Measurements from ENCODE around the gene SCYGR4.
"Not testable (repeated sequence)": the region's sequence is repeated elsewhere in the genome, so short reads cannot be mapped to it uniquely, and the experiment has no call there.

SCYGR4 gene

DNA sequence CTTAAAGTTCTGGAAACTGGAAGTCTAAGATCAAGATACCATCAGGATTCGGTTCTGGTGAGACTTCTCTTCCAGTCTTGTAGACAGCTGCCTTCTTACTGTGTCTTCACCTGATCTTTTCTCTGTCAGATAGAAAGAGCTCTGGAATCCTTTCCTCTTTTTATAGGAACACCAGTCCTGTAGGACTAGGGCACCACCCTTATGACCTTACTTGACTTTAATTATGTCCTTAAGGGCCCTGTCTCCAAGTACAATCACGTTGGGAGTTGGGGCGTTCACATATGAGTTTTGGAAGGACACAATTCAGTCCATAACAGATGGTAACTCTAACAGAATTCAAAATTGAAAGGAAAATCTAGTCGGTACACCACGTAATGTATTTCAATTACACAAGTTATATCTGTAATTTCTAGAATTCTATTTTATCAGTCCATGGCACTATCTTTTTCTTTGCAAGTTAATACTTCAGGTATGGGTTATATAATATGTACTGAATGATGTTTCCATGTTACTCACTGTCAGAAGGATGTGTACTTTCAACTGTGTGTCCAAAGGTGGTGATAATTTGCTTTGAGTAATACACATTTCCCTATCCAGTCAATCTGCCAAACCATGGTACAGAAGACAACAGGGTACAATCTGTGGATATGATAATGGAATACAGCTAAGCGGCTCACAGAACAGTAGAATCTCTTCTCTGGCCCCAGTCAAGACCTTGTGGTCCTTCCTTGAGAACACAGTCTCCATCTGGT is 48.1 kb downstream of the SCYGR4 start:
- H3K36me3 ChIP-seq (ENCODE audit: control insufficient read depth, low read length), result no peaks in the 10 kb centered on the region
- TF ChIP-seq, protein P1, sequence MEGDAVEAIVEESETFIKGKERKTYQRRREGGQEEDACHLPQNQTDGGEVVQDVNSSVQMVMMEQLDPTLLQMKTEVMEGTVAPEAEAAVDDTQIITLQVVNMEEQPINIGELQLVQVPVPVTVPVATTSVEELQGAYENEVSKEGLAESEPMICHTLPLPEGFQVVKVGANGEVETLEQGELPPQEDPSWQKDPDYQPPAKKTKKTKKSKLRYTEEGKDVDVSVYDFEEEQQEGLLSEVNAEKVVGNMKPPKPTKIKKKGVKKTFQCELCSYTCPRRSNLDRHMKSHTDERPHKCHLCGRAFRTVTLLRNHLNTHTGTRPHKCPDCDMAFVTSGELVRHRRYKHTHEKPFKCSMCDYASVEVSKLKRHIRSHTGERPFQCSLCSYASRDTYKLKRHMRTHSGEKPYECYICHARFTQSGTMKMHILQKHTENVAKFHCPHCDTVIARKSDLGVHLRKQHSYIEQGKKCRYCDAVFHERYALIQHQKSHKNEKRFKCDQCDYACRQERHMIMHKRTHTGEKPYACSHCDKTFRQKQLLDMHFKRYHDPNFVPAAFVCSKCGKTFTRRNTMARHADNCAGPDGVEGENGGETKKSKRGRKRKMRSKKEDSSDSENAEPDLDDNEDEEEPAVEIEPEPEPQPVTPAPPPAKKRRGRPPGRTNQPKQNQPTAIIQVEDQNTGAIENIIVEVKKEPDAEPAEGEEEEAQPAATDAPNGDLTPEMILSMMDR (IDR thresholded peaks at IDR 0.05; ENCODE audit: low read depth, low read length, poor library complexity, severe bottlenecking), result no peak
- TF ChIP-seq EZH2phosphoT487 (IDR thresholded peaks at IDR 0.05; ENCODE audit: borderline replicate concordance, low read length), result no peak
- no peaks in the 10 kb centered on the region for H4K20me1 ChIP-seq (ENCODE audit: control insufficient read depth, insufficient read depth, low read depth, low read length)
- no peaks in the 10 kb centered on the region for H3K9me3 ChIP-seq (ENCODE audit: control insufficient read depth, insufficient read depth, low read length)
- no peaks in the 10 kb centered on the region for H3K4me1 ChIP-seq (ENCODE audit: control insufficient read depth, low read length)
- H3K27me3 ChIP-seq (ENCODE audit: control insufficient read depth, low read length), result 0 out of 2 replicates have a peak, but pooled peaks cover 3% of the 10 kb centered on the region
- H3F3A ChIP-seq (ENCODE audit: control insufficient read depth, insufficient read depth), result no peaks in the 10 kb centered on the region
- no peak overlapping the region for H3K27ac ChIP-seq (ENCODE audit: low read depth, low read length)
- no peaks in the 10 kb centered on the region for H3K79me2 ChIP-seq (ENCODE audit: control insufficient read depth, low read length)
- H3K4me2 ChIP-seq (ENCODE audit: low read length), result no peak overlapping the region
- no peaks in the 10 kb centered on the region for H3K9me2 ChIP-seq (replicated peaks; ENCODE audit: control insufficient read depth, low read length)
- H3K4me3 ChIP-seq (ENCODE audit: low read length), result no peak overlapping the region

DNA sequence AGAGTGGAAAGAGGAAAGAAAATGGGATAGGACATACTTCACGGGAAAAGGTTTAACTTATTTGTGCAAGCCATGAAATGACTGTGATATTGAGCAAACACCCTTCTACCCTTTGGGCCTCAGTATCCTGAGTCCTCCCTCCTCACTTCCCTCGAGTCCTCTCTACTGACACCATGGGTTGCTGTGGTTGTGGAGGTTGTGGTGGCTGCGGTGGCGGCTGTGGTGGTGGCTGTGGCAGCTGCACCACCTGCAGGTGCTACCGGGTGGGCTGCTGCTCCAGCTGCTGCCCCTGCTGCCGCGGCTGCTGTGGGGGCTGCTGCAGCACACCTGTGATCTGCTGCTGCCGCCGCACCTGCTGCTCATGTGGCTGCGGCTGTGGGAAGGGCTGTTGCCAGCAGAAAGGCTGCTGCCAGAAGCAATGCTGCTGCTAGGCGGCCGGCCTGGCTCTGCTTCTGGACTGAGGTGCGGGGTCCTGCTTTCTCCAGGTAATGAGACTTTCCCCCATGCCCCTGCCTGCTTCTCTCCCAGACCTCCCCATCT is 49.4 kb downstream of the SCYGR4 start, which contains the start of gene SCYGR5:
Gene SCYGR5, plus strand, starts transcription at position 174 of the 540 bp plus-strand sequence. Its CDS starts 0 bp downstream, at position 174.
- H3K27ac ChIP-seq (ENCODE audit: low read depth, low read length); H3K27me3 ChIP-seq (ENCODE audit: control insufficient read depth, low read length); H3K36me3 ChIP-seq (ENCODE audit: control insufficient read depth, low read length); H3F3A ChIP-seq (ENCODE audit: control insufficient read depth, insufficient read depth); H3K4me1 ChIP-seq (ENCODE audit: control insufficient read depth, low read length); H3K4me3 ChIP-seq (ENCODE audit: low read length); H3K4me2 ChIP-seq (ENCODE audit: low read length); H3K9me3 ChIP-seq (ENCODE audit: control insufficient read depth, insufficient read depth, low read length); H4K20me1 ChIP-seq (ENCODE audit: control insufficient read depth, insufficient read depth, low read depth, low read length); H3K79me2 ChIP-seq (ENCODE audit: control insufficient read depth, low read length); H3K9me2 ChIP-seq (replicated peaks; ENCODE audit: control insufficient read depth, low read length): not testable (repeated sequence)
